NCI-H128 (cell line): ENCODE results near the gene MAP4K4.

Experiments used
- DNase-seq: peaks from one replicate; lab custom pipeline; 2025; ENCODE audit not compliant: unreplicated experiment; lab: John Stamatoyannopoulos, UW

MAP4K4 gene

GRCh38 chr2:101811226-101812015, 113.9 kb downstream of the MAP4K4 start:
- DNase-seq = no peak

- DNase-seq = no peak
Observed at GRCh38 chr2:101812226-101812625, 114.7 kb downstream of the MAP4K4 start.

GRCh38 chr2:101814752-101815151, 117.2 kb downstream of the MAP4K4 start:
- no peak for DNase-seq

GRCh38 chr2:101815154-101815553, 117.6 kb downstream of the MAP4K4 start:
- no peak for DNase-seq

GRCh38 chr2:101815739-101816391, 118.4 kb downstream of the MAP4K4 start:
- DNase-seq = no peak

- no peak for DNase-seq
Observed at GRCh38 chr2:101816598-101816997, 119.1 kb downstream of the MAP4K4 start.

- DNase-seq = no peak
Observed at GRCh38 chr2:101817481-101817880, 120.0 kb downstream of the MAP4K4 start.

- DNase-seq = no peak
Observed at GRCh38 chr2:101818531-101819451, 121.3 kb downstream of the MAP4K4 start.

GRCh38 chr2:101820519-101820918, 123.0 kb downstream of the MAP4K4 start:
- DNase-seq = no peak

GRCh38 chr2:101821059-101821805, 123.7 kb downstream of the MAP4K4 start:
- DNase-seq = no peak

- no peak for DNase-seq
Observed at GRCh38 chr2:101821828-101822458, 124.4 kb downstream of the MAP4K4 start.

- DNase-seq = no peak
Observed at GRCh38 chr2:101823347-101823791, 125.9 kb downstream of the MAP4K4 start.

- DNase-seq = no peak
Observed at GRCh38 chr2:101823859-101824258, 126.4 kb downstream of the MAP4K4 start.

- DNase-seq = no peak
Observed at GRCh38 chr2:101826716-101827115, 129.2 kb downstream of the MAP4K4 start.

GRCh38 chr2:101827246-101827645, 129.7 kb downstream of the MAP4K4 start:
- no peak for DNase-seq

- DNase-seq = no peak
Observed at GRCh38 chr2:101828257-101828656, 130.8 kb downstream of the MAP4K4 start.

- no peak for DNase-seq
Observed at GRCh38 chr2:101828673-101829334, 131.3 kb downstream of the MAP4K4 start.

GRCh38 chr2:101829429-101829828, 131.9 kb downstream of the MAP4K4 start:
- DNase-seq = no peak

- DNase-seq = no peak
Observed at GRCh38 chr2:101830146-101830545, 132.6 kb downstream of the MAP4K4 start.

GRCh38 chr2:101830555-101830954, 133.0 kb downstream of the MAP4K4 start:
- no peak for DNase-seq
